ENCODE measurements around the gene EIF2AK2.

EIF2AK2 gene

DNA sequence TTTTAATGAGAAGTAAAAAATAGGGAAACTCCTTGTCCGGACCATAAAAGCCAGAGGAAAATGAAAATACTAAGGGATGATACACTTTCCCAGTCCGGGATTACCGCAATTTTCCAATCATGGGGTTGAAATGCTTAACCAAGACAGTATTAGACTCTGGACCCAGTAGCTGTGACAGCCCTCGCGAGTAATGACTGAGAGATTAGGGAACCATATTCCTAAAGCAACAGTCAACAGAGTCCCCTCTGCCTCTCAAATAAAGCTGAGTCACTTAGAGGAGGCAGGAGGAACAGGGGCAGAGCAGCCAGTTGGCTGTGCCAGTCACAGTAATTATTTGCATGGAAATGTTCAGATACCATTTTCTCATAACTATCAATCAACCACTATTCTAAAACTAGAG lies 37.6 kb downstream of the EIF2AK2 start:
- TF ChIP-seq, protein P1, sequence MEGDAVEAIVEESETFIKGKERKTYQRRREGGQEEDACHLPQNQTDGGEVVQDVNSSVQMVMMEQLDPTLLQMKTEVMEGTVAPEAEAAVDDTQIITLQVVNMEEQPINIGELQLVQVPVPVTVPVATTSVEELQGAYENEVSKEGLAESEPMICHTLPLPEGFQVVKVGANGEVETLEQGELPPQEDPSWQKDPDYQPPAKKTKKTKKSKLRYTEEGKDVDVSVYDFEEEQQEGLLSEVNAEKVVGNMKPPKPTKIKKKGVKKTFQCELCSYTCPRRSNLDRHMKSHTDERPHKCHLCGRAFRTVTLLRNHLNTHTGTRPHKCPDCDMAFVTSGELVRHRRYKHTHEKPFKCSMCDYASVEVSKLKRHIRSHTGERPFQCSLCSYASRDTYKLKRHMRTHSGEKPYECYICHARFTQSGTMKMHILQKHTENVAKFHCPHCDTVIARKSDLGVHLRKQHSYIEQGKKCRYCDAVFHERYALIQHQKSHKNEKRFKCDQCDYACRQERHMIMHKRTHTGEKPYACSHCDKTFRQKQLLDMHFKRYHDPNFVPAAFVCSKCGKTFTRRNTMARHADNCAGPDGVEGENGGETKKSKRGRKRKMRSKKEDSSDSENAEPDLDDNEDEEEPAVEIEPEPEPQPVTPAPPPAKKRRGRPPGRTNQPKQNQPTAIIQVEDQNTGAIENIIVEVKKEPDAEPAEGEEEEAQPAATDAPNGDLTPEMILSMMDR (conservative IDR thresholded peaks at IDR 0.05; ENCODE audit: low read depth, low read length) = no peak
- Histone ChIP-seq H3K36me3 (ENCODE audit: insufficient read depth) (no peaks in the 10 kb centered on the region), H3K4me1 (ENCODE audit: low read depth, poor library complexity, severe bottlenecking) (no peaks in the 10 kb centered on the region), H3K27ac (no peak overlapping the region), H2AFZ (ENCODE audit: low read depth) (no peak overlapping the region), H3K9ac (no peak overlapping the region), H3K4me2 (no peak overlapping the region), H3K79me2 (ENCODE audit: insufficient read depth, low read depth) (no peaks in the 10 kb centered on the region), H4K20me1 (ENCODE audit: insufficient read depth) (no peaks in the 10 kb centered on the region), H3K4me3 (IDR thresholded peaks at IDR 0.05; ENCODE audit: insufficient read depth, low read depth, low read length) (no peak overlapping the region), H3K27me3 (ENCODE audit: insufficient read depth, low read depth) (no peaks in the 10 kb centered on the region)

DNA sequence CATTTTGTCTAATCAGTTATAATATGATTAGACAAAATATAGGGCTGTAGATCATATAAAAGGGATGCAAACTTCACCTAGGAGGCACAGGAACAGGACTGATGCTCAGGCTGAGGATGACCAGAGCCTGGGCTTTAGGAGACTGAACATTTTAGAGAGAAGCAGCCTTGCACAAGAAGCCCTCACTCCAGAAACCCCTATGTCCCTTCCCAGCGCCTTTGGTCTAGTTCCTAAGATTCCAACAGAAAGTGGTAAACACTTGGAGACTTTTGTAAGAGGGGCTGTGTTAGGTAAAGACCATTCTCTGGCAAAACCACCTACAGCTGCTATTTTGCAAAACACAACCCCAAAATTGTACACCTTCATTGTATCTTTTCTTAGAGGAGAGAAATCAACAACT lies 39.2 kb downstream of the EIF2AK2 start:
- no peak overlapping the region for H3K27ac ChIP-seq
- no peaks in the 10 kb centered on the region for H4K20me1 ChIP-seq (ENCODE audit: insufficient read depth)
- no peak overlapping the region for H3K4me3 ChIP-seq (IDR thresholded peaks at IDR 0.05; ENCODE audit: insufficient read depth, low read depth, low read length)
- no peaks in the 10 kb centered on the region; the same call in 1 of the 2 replicates for H3K36me3 ChIP-seq (ENCODE audit: insufficient read depth)
- no peaks in the 10 kb centered on the region for H3K27me3 ChIP-seq (ENCODE audit: insufficient read depth, low read depth)
- no peak overlapping the region for H3K9ac ChIP-seq
- no peaks in the 10 kb centered on the region for H3K4me1 ChIP-seq (ENCODE audit: low read depth, poor library complexity, severe bottlenecking)
- no peak overlapping the region for H2AFZ ChIP-seq (ENCODE audit: low read depth)
- TF ChIP-seq, protein P1 (conservative IDR thresholded peaks at IDR 0.05; ENCODE audit: low read depth, low read length) = no peak
- H3K4me2 ChIP-seq = no peak overlapping the region
- H3K79me2 ChIP-seq (ENCODE audit: insufficient read depth, low read depth) = no peaks in the 10 kb centered on the region

- TF ChIP-seq, protein P1 (conservative IDR thresholded peaks at IDR 0.05; ENCODE audit: low read depth, low read length) = no peak
- no peak overlapping the region for H3K27ac ChIP-seq
- H3K27me3 ChIP-seq (ENCODE audit: insufficient read depth, low read depth) = no peaks in the 10 kb centered on the region
- no peaks in the 10 kb centered on the region for H3K79me2 ChIP-seq (ENCODE audit: insufficient read depth, low read depth)
- H3K4me3 ChIP-seq (IDR thresholded peaks at IDR 0.05; ENCODE audit: insufficient read depth, low read depth, low read length) = no peak overlapping the region
- no peaks in the 10 kb centered on the region for H4K20me1 ChIP-seq (ENCODE audit: insufficient read depth)
- no peak overlapping the region for H2AFZ ChIP-seq (ENCODE audit: low read depth)
- H3K4me1 ChIP-seq (ENCODE audit: low read depth, poor library complexity, severe bottlenecking) = no peaks in the 10 kb centered on the region
- H3K9ac ChIP-seq = no peak overlapping the region
- H3K36me3 ChIP-seq (ENCODE audit: insufficient read depth) = peaks cover 11% of the 10 kb centered on the region; the same call in 1 of the 2 replicates
- no peak overlapping the region for H3K4me2 ChIP-seq
These were observed 44.8 kb downstream of the EIF2AK2 start for GRCh38 chr2:37111958-37112357.

- peaks cover 16% of the 10 kb centered on the region; the same call in 1 of the 2 replicates for H3K36me3 ChIP-seq (ENCODE audit: insufficient read depth)
- no peak overlapping the region for H2AFZ ChIP-seq (ENCODE audit: low read depth)
- no peaks in the 10 kb centered on the region for H4K20me1 ChIP-seq (ENCODE audit: insufficient read depth)
- H3K9ac ChIP-seq = no peak overlapping the region
- no peak overlapping the region for H3K4me2 ChIP-seq
- H3K27ac ChIP-seq = no peak overlapping the region
- TF ChIP-seq, protein P1 (conservative IDR thresholded peaks at IDR 0.05; ENCODE audit: low read depth, low read length) = no peak
- no peaks in the 10 kb centered on the region for H3K27me3 ChIP-seq (ENCODE audit: insufficient read depth, low read depth)
- H3K4me1 ChIP-seq (ENCODE audit: low read depth, poor library complexity, severe bottlenecking) = no peaks in the 10 kb centered on the region
- no peak overlapping the region for H3K4me3 ChIP-seq (IDR thresholded peaks at IDR 0.05; ENCODE audit: insufficient read depth, low read depth, low read length)
- no peaks in the 10 kb centered on the region for H3K79me2 ChIP-seq (ENCODE audit: insufficient read depth, low read depth)
These were observed 46.2 kb downstream of the EIF2AK2 start for GRCh38 chr2:37110306-37111212.

Data from KMS-11 (cell line).